K562 (cell line): ENCODE results near the gene PPP2R1B. TPM values are rescaled to one million over a fixed set of nuclear protein-coding genes. Genes with fewer than 3 reads are reported as not detected.
"Not testable (repeated sequence)": the region's sequence is repeated elsewhere in the genome, so short reads cannot be mapped to it uniquely, and the experiment has no call there.

Source experiments
- ATAC-seq: fragments of 200-7000 bp; cut with Tn5 transposase; 3 replicates; pipeline ENCODE4 v1.9.1; 2020; ENCODE audit warnings: moderate library complexity
- BruUV-seq: library from RNA; stranded (reverse); fragments of 400-500 nt; replicated peaks from 2 replicates; lab custom pipeline; 2021; lab: Mats Ljungman, UMichigan
- CTCF ChIA-PET: fragments of 300-600 bp; formaldehyde crosslinking; extraction: SDS; loops from one replicate; lab custom pipeline; 2021; ENCODE audit warnings: low intra/inter-chr PET ratio; lab: Yijun Ruan, JAX
- POLR2A ChIA-PET: fragments of 300-600, 350-650 bp; sonication (Branson Sonifier 250); formaldehyde crosslinking; extraction: SDS; loops from one replicate; lab custom pipeline; 2021; ENCODE audit warnings: antibody characterized with exemption, inconsistent platforms; lab: Yijun Ruan, JAX
- DNase-seq, 4 experiments: peaks; one replicate each; pipeline versions ENCODE4 v3.0.0 to v3.0.0-alpha.2; 2011 to 2018; ENCODE audit warnings: low spot score in 3 of 4, mixed read lengths in 3 of 4; ENCODE audit errors: extremely low read depth in 1 of 4
- FAIRE-seq: peaks from 2 replicates; lab custom pipeline; 2011; peaks lifted over from hg19 to GRCh38; lab: Jason Lieb, UNC
- H2AFZ ChIP-seq: 2 replicates; pipeline ENCODE4 v1.6.0; 2011; ENCODE audit warnings: low read depth, low read length, control low read depth, inconsistent platforms
- H3K27ac ChIP-seq: fragments of 200-600 bp; 3 replicates; pipeline ENCODE4 v1.8.0; 2011; ENCODE audit warnings: low read depth, mild to moderate bottlenecking, control low read depth, inconsistent platforms, low read length, moderate library complexity, mixed read lengths; ENCODE audit errors: extremely low read depth
- H3K27me3 ChIP-seq, 2 experiments: fragments of 300-600 bp in 1 of 2; 2 replicates in 1 of 2; 3 replicates in 1 of 2; pipeline versions ENCODE4 v1.6.0 to v1.8.0; 2011; ENCODE audit warnings: inconsistent platforms in 2 of 2, low read length in 2 of 2, mild to moderate bottlenecking in 1 of 2, mixed read lengths in 1 of 2, moderate library complexity in 1 of 2; ENCODE audit not compliant: control insufficient read depth in 2 of 2, insufficient read depth in 2 of 2
- H3K36me3 ChIP-seq: fragments of 300-600 bp; 3 replicates; pipeline ENCODE4 v1.8.0; 2011; ENCODE audit warnings: mild to moderate bottlenecking, low read length, inconsistent platforms; ENCODE audit not compliant: control insufficient read depth, insufficient read depth
- H3K4me1 ChIP-seq, 2 experiments: fragments of 200-600 bp in 1 of 2; replicated peaks in 1 of 2; 2 replicates in 1 of 2; 3 replicates in 1 of 2; pipeline versions ENCODE4 v1.5.1 to v1.8.0; 2011; ENCODE audit warnings: inconsistent platforms in 2 of 2, low read length in 2 of 2, mild to moderate bottlenecking in 1 of 2, mixed read lengths in 1 of 2, moderate library complexity in 1 of 2; ENCODE audit not compliant: control insufficient read depth in 2 of 2, insufficient read depth in 2 of 2
- H3K4me2 ChIP-seq: 2 replicates; pipeline ENCODE4 v1.6.1; 2011; ENCODE audit warnings: low read length, control low read depth, inconsistent platforms, mixed read lengths; ENCODE audit not compliant: insufficient read depth
- H3K4me3 ChIP-seq: fragments of 200-600 bp; sonication (generic), shearing (Covaris generic); 2 replicates; pipeline ENCODE4 v1.5.1; 2016; ENCODE audit warnings: control low read depth, inconsistent platforms
- H3K79me2 ChIP-seq: fragments of 200-600 bp; 3 replicates; pipeline ENCODE4 v1.8.0; 2011; ENCODE audit warnings: low read length, inconsistent platforms; ENCODE audit not compliant: control insufficient read depth, insufficient read depth
- H3K9ac ChIP-seq, 2 experiments: 2 replicates each; pipeline versions ENCODE4 v1.6.0 to v1.6.1; 2011; ENCODE audit warnings: low read depth in 2 of 2, low read length in 2 of 2, control low read depth in 1 of 2, inconsistent platforms in 1 of 2, mild to moderate bottlenecking in 1 of 2, mixed read lengths in 1 of 2; ENCODE audit not compliant: insufficient read depth in 1 of 2
- H3K9me1 ChIP-seq: one replicate; pipeline ENCODE4 v1.6.0; 2011; ENCODE audit warnings: inconsistent platforms, mild to moderate bottlenecking, low read length, moderate library complexity; ENCODE audit not compliant: control insufficient read depth, insufficient read depth
- H3K9me3 ChIP-seq: replicated peaks from 2 replicates; pipeline ENCODE4 v1.5.1; 2011; ENCODE audit warnings: low read depth, low read length, inconsistent platforms; ENCODE audit not compliant: control insufficient read depth, insufficient read depth
- H4K20me1 ChIP-seq: replicated peaks from 2 replicates; pipeline ENCODE4 v1.6.1; 2011; ENCODE audit warnings: low read length, inconsistent platforms, mixed read lengths; ENCODE audit not compliant: control insufficient read depth, insufficient read depth
- ATF1 ChIP-seq, 2 experiments: fragments of 450-650 bp in 1 of 2; IDR thresholded peaks; 2 replicates each; pipeline ENCODE4 v1.6.1; 2016; ENCODE audit warnings: missing compliant biosample characterization in 1 of 2, missing genetic modification characterization in 1 of 2
- NCOA2 ChIP-seq, 2 experiments: fragments of 450-650 bp; IDR thresholded peaks; 2 replicates each; pipeline ENCODE4 v1.6.1; 2018; ENCODE audit warnings: mild to moderate bottlenecking in 2 of 2, moderate library complexity in 1 of 2; ENCODE audit not compliant: partially characterized antibody in 2 of 2
- NFIC ChIP-seq: fragments of 450-650 bp; IDR thresholded peaks from 2 replicates; pipeline ENCODE4 v1.6.1; 2017; ENCODE audit warnings: mild to moderate bottlenecking, inconsistent platforms
- WGBS: fragments of 100-300 bp; shearing (Covaris generic); methylation state at CpG from one replicate; pipeline ENCODE4 v1.1.6; 2016; ENCODE audit warnings: low coverage, mixed read lengths; ENCODE audit not compliant: insufficient coverage; ENCODE audit errors: missing lambda C conversion rate; 5-methylcytosine and 5-hydroxymethylcytosine counted together
- in situ Hi-C: fragments of 300-500 bp; cut with MboI; formaldehyde crosslinking; loops from 4 replicates; pipeline ENCODE4 v1.15.0; 2018; ENCODE audit warnings: inconsistent platforms, mixed read lengths
- intact Hi-C: fragments of 100-400 bp; cut with micrococcal nuclease; formaldehyde crosslinking; loops from 2 replicates; pipeline ENCODE4 v1.14.2; 2022
- polyA plus RNA-seq, 8 experiments: library from polyadenylated mRNA; depleted of rRNA in 4 of 8; stranded (reverse) in 5 of 8; unstranded in 3 of 8; fragments of >200 nt; fragmentation: Nextera tagmentation in 2 of 8; fragmentation: Illumina TruSeq in 1 of 8; extraction: Ambion mirVana in 2 of 8; extraction: Trizol in 1 of 8; gene quantifications; 2 replicates each; pipeline versions ENCODE4 v1.2.1 to v1.2.3, GENCODE V29; 2011 to 2014; ENCODE audit warnings: inconsistent platforms in 1 of 8, missing spikeins in 1 of 8
- total RNA-seq, 7 experiments: library from RNA; depleted of rRNA in 6 of 7; stranded (reverse); fragments of >200 nt in 6 of 7; fragmentation: Illumina TruSeq in 2 of 7; extraction: Trizol in 2 of 7; gene quantifications; 2 replicates each; pipeline versions ENCODE4 v1.2.1 to v1.2.3, GENCODE V29; 2011 to 2021; ENCODE audit warnings: low replicate concordance in 1 of 7
- TF ChIP-seq, protein P1 (sequence below): fragments of 450-650 bp; IDR thresholded peaks from 2 replicates; pipeline ENCODE4 v1.6.1; 2016
- TF ChIP-seq, protein P2 (sequence below): sonication (generic); formaldehyde crosslinking; IDR thresholded peaks from 2 replicates; pipeline ENCODE4 v1.8.1; 2023; ENCODE audit warnings: mild to moderate bottlenecking, missing genetic modification reagents

PPP2R1B gene
- total and polyA plus RNA-seq, 9 of the 15 experiments (the other 6 are each of a cell fraction or from before 2014, with no cell fraction given), result 24.6 to 68.5 (median 39.8) TPM

DNA sequence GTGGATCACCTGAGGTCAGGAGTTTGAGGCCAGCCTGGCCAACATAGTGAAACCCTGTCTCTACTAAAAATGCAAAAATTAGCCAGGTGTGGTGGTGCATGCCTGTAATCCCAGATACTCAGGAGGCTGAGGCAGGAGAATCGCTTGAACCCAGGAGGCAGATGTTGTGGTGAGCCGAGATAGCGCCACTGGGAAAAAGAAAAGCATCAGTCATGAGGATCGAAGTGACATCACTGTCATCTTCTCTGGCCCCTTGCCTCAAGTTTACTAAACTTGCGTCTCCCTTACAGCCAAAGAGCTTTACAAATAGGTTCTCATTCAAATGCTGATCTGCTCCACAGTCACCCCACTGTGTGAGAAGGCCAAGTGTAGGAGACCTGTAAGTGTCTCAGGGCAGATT, 5.0 kb upstream of the PPP2R1B start (continued):
- TF ChIP-seq, protein P1, sequence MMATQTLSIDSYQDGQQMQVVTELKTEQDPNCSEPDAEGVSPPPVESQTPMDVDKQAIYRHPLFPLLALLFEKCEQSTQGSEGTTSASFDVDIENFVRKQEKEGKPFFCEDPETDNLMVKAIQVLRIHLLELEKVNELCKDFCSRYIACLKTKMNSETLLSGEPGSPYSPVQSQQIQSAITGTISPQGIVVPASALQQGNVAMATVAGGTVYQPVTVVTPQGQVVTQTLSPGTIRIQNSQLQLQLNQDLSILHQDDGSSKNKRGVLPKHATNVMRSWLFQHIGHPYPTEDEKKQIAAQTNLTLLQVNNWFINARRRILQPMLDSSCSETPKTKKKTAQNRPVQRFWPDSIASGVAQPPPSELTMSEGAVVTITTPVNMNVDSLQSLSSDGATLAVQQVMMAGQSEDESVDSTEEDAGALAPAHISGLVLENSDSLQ, result peak; percentile 37; the same call in 1 of the 2 replicates
- TF ChIP-seq ATF1 (CRISPR knock-in tag; IDR thresholded peaks at IDR 0.05), result not testable (repeated sequence)
- TF ChIP-seq ATF1 (tag; IDR thresholded peaks at IDR 0.05), result peak; percentile 20; the same call in 1 of the 2 replicates
- TF ChIP-seq, all 486 proteins: peak for 23; not testable (repeated sequence) for 463

DNA sequence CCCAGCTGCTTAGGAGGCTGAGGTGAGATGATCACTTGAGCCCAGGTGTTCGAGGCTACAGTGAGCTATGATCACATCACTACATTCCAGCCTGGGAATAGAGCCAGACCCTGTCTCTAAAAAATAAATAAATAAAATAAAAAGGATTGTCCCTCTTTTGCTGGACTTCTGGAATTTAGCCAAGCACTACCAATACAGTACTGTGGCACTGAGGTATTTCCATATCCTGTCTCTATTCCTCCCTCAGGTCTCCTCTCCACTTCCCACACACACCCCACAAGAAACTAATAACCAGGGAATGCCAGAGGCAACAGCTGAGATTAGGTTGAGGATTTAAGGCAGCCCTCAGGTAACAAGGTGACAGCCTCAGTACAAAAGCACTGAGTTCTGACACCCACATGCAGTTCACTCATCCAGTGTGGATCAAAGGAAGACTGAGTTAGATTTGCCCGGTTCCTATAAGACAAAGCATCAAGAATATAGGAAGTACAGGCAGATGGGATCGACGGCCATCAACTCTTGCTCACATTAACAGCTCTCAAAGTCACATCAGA, 4.5 kb upstream of the PPP2R1B start:
- no peaks in the 10 kb centered on the region for H3K9me1 ChIP-seq
- no TSS peak for BruUV-seq
- H3K4me1 ChIP-seq, result peaks cover 5 to 6% of the 10 kb centered on the region in 2 experiments; a peak in 2 of 5 replicates
- no peak overlapping the region; a peak in 1 of 4 replicates for H3K9ac ChIP-seq
- TF ChIP-seq, protein P2, sequence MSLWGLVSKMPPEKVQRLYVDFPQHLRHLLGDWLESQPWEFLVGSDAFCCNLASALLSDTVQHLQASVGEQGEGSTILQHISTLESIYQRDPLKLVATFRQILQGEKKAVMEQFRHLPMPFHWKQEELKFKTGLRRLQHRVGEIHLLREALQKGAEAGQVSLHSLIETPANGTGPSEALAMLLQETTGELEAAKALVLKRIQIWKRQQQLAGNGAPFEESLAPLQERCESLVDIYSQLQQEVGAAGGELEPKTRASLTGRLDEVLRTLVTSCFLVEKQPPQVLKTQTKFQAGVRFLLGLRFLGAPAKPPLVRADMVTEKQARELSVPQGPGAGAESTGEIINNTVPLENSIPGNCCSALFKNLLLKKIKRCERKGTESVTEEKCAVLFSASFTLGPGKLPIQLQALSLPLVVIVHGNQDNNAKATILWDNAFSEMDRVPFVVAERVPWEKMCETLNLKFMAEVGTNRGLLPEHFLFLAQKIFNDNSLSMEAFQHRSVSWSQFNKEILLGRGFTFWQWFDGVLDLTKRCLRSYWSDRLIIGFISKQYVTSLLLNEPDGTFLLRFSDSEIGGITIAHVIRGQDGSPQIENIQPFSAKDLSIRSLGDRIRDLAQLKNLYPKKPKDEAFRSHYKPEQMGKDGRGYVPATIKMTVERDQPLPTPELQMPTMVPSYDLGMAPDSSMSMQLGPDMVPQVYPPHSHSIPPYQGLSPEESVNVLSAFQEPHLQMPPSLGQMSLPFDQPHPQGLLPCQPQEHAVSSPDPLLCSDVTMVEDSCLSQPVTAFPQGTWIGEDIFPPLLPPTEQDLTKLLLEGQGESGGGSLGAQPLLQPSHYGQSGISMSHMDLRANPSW, result 0 out of 2 replicates have a peak, but pooled peaks have one; percentile 27
- TF ChIP-seq NCOA2 (IDR thresholded peaks at IDR 0.05; ENCODE audit: partially characterized antibody in 2 of 2), result no peak
- peak; percentile 26; the same call in 1 of the 2 replicates for TF ChIP-seq NFIC
- H3K4me2 ChIP-seq, result no peak overlapping the region
- H3K79me2 ChIP-seq, result peaks cover 5% of the 10 kb centered on the region
- WGBS, result 23% methylated on average over 4 of the region's 4 CpGs
- POLR2A ChIA-PET, result interaction anchor here (0.7 to 1.4 kb wide), 3 partner anchors 9 to 167 kb away, joined by 3 to 4 read pairs (median 3); no protein-coding TSS in a partner anchor
- H3K36me3 ChIP-seq, result no peaks in the 10 kb centered on the region
- no peak for FAIRE-seq
- no peaks in the 10 kb centered on the region for H3K9me3 ChIP-seq
- peak in 1 of 4 experiments; percentile 14 for DNase-seq
- H3K4me3 ChIP-seq, result no peak overlapping the region
- intact Hi-C loops (no loop called here), in situ Hi-C loops (no loop called here)
- no peak for ATAC-seq
- no peaks in the 10 kb centered on the region for H3K27me3 ChIP-seq
- H2AFZ ChIP-seq, result no peak overlapping the region
- H3K27ac ChIP-seq, result no peak overlapping the region
- CTCF ChIA-PET, result no interaction called here
- no peaks in the 10 kb centered on the region for H4K20me1 ChIP-seq
